ENCODE results near the gene GMEB1.
"Not testable (repeated sequence)": the region's sequence is repeated elsewhere in the genome, so short reads cannot be mapped to it uniquely, and the experiment has no call there.

Gene GMEB1

DNA sequence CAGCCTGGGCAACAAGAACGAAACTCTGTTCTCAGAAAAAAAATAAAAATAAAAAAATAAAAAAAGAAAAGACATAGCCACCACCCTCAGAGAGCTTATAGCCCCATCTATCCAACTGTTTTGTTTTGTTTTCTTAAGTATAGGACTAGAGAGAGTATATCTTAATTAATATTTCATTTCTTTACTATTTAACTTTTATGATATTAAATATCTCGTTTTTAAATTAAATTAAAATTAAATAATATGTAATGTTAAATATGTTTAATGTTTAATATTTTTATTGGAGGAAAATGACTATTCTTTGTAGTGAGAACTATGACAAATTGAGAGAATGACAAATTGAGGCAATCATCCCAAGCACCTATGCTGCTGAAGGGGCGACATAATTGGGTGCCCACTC is 35.0 kb downstream of the GMEB1 start:
- Histone ChIP-seq H3K36me3 (replicated peaks) (peaks cover 31% of the 10 kb centered on the region), H3K4me1 (no peaks in the 10 kb centered on the region), H3K9me3 (no peaks in the 10 kb centered on the region), H3K27me3 (ENCODE audit: low read depth) (no peaks in the 10 kb centered on the region), H3K4me3 (no peak overlapping the region)
- no peak for DNase-seq (ENCODE audit: low spot score in 2 of 2)
- in situ Hi-C loops (cut with MboI; ENCODE audit: low sequenced_read_pairs): no loop called here

DNA sequence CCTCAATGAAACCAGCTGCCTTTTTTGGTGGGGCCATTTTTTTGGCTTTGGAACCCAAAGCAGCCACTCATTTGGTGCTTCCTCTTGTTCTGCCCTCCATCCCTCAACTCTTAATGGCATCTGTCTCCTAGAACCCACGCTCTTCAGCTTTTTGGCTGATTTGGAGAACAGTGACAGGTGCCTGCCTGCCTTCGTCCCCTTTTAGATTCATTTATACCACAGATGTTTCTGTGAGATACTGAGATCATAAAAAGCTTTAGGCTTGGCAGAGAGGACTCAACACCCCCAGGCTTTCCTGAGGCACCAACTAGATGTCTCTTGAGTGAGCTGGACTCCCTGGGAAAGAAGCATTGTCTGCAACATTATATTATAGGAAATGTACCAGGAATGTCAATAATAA is 47.8 kb downstream of the GMEB1 start:
- in situ Hi-C loops (cut with MboI; ENCODE audit: low sequenced_read_pairs): no loop called here
- Histone ChIP-seq H3K27me3 (ENCODE audit: low read depth) (no peaks in the 10 kb centered on the region), H3K36me3 (replicated peaks) (peaks cover 11% of the 10 kb centered on the region), H3K4me3 (no peak overlapping the region), H3K9me3 (no peaks in the 10 kb centered on the region), H3K4me1 (no peaks in the 10 kb centered on the region)
- DNase-seq (ENCODE audit: low spot score in 2 of 2): no peak

- no peak for DNase-seq (ENCODE audit: low spot score in 2 of 2)
- Histone ChIP-seq H3K4me1 (no peaks in the 10 kb centered on the region), H3K4me3 (no peak overlapping the region), H3K27me3 (ENCODE audit: low read depth) (no peaks in the 10 kb centered on the region), H3K9me3 (no peaks in the 10 kb centered on the region), H3K36me3 (replicated peaks) (peaks cover 7% of the 10 kb centered on the region)
- in situ Hi-C loops (cut with MboI; ENCODE audit: low sequenced_read_pairs): no loop called here
Measured at GRCh38 chr1:28718166-28718565, 49.6 kb downstream of the GMEB1 start.

DNA sequence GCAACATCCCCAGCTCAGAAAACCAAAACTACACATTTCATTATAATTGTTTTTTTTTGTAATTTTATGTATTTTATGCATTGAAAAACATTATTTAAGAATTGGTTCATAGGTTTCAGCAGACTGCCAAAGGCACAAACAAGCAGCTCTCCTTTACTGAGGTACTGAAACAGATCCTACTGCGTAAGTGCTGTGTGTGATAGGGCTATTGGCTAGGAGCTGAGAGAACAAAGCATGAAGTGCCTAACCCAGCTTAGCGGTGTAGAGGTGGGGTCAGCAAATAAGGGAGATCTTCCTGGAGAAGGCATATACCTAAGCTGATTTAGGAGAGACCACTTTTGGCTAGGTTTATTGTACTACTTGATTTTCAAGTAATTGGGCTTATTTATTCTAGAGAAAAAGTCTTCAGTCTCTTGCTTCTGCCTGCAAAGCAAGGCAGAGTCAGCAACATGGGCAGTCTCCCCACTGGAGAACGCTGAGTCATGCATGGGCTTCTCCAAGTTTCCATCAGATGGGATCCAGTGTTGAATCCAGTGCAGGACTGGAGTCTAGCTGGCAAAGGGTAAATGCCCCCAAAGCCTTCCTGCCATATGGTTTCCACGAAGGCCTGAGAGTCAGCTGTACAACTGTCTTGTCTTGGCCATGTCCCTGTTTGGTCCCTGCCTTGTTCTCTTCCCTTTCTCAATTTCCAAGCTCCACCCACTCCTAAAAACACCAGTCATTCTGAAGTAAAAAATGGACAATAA is 50.2 kb downstream of the GMEB1 start:
- Histone ChIP-seq H3K4me3 (no peak overlapping the region), H3K4me1 (no peaks in the 10 kb centered on the region), H3K27me3 (ENCODE audit: low read depth) (no peaks in the 10 kb centered on the region), H3K9me3 (no peaks in the 10 kb centered on the region), H3K36me3 (replicated peaks) (peaks cover 7% of the 10 kb centered on the region)
- DNase-seq (ENCODE audit: low spot score in 2 of 2): no peak
- in situ Hi-C loops (cut with MboI; ENCODE audit: low sequenced_read_pairs): no loop called here

- H3K27me3 ChIP-seq (ENCODE audit: low read depth): no peaks in the 10 kb centered on the region
- DNase-seq (ENCODE audit: low spot score in 2 of 2): no peak
- in situ Hi-C loops (cut with MboI; ENCODE audit: low sequenced_read_pairs): no loop called here
- H3K36me3 ChIP-seq (replicated peaks): peaks cover 3% of the 10 kb centered on the region
- no peak overlapping the region for H3K4me3 ChIP-seq
- no peaks in the 10 kb centered on the region for H3K9me3 ChIP-seq
- H3K4me1 ChIP-seq: no peaks in the 10 kb centered on the region
Measured at GRCh38 chr1:28719332-28719619, 50.7 kb downstream of the GMEB1 start.

DNA sequence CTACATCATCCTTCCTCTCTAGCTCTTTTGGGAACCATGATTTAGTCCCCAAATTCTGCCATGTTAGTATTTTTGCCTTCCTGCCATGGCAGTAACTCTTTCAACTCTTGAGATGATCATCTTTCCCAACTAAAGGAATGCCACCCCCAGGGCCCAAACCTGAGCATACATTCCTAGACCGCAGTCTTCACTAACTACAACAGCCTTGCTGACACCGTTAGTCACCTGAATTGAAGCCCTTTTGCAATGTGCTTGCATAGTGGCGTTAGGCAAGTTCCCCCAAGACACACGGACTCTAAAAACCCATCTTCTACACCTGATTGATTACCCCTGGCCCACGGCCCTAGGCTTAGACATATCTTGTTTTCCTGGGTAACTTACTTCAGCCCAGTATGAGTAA is 51.8 kb downstream of the GMEB1 start:
- DNase-seq (ENCODE audit: low spot score in 2 of 2): no peak
- in situ Hi-C loops (cut with MboI; ENCODE audit: low sequenced_read_pairs): no loop called here
- Histone ChIP-seq H3K36me3 (replicated peaks) (no peaks in the 10 kb centered on the region), H3K4me1 (no peaks in the 10 kb centered on the region), H3K4me3 (no peak overlapping the region), H3K9me3 (no peaks in the 10 kb centered on the region), H3K27me3 (ENCODE audit: low read depth) (no peaks in the 10 kb centered on the region)

DNA sequence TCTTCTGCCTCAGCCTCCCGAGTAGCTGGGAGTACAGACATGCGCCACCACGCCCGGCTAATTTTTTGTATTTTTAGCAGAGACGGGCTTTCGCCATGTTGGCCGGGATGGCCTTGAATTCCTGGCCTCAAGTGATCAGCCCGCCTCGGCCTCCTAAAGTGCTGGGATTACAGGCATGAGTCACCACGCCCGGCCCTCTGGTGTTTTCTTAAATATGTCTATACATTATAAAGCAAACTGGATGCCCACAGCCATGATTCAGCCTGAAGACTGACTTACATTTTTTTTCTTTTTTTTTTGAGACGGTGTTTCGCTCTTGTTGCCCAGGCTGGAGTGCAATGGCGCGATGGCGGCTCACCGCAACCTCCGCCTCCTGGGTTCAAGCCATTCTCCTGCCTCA is 53.3 kb downstream of the GMEB1 start:
- H3K4me1 ChIP-seq; H3K36me3 ChIP-seq (replicated peaks); H3K9me3 ChIP-seq; in situ Hi-C loops (cut with MboI; ENCODE audit: low sequenced_read_pairs); DNase-seq (ENCODE audit: low spot score in 2 of 2); H3K4me3 ChIP-seq; H3K27me3 ChIP-seq (ENCODE audit: low read depth): not testable (repeated sequence)

DNA sequence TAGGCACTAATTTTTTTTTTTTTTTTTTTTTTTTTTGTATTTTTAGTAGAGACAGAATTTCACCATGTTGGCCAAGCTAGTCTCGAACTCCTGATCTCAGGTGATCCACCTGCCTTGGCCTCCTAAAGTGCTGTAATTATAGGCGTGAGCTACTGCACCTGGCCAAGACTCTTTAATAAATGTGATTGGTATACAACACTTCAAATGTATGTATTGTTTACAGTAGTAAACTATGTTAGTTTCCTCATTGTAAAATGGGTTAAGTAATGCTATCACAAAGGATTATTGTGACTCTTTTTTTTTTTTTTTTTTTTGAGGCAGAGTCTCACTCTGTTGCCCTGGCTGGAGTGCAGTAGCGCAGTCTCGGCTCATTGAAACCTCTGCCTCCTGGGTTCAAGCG is 56.8 kb downstream of the GMEB1 start:
- H3K4me1 ChIP-seq; H3K27me3 ChIP-seq (ENCODE audit: low read depth); H3K36me3 ChIP-seq (replicated peaks); H3K4me3 ChIP-seq; DNase-seq (ENCODE audit: low spot score in 2 of 2); H3K9me3 ChIP-seq; in situ Hi-C loops (cut with MboI; ENCODE audit: low sequenced_read_pairs): not testable (repeated sequence)

GRCh38 chr1:28735961-28736449 is 67.4 kb downstream of the GMEB1 start:
- peaks cover 38% of the 10 kb centered on the region for H3K36me3 ChIP-seq (replicated peaks)
- H3K4me3 ChIP-seq: peak overlapping the region; percentile 94
- in situ Hi-C loops (cut with MboI; ENCODE audit: low sequenced_read_pairs): no loop called here
- H3K27me3 ChIP-seq (ENCODE audit: low read depth): no peaks in the 10 kb centered on the region
- DNase-seq (ENCODE audit: low spot score in 2 of 2): no peak
- H3K4me1 ChIP-seq: peaks cover 28% of the 10 kb centered on the region
- no peaks in the 10 kb centered on the region for H3K9me3 ChIP-seq

DNA sequence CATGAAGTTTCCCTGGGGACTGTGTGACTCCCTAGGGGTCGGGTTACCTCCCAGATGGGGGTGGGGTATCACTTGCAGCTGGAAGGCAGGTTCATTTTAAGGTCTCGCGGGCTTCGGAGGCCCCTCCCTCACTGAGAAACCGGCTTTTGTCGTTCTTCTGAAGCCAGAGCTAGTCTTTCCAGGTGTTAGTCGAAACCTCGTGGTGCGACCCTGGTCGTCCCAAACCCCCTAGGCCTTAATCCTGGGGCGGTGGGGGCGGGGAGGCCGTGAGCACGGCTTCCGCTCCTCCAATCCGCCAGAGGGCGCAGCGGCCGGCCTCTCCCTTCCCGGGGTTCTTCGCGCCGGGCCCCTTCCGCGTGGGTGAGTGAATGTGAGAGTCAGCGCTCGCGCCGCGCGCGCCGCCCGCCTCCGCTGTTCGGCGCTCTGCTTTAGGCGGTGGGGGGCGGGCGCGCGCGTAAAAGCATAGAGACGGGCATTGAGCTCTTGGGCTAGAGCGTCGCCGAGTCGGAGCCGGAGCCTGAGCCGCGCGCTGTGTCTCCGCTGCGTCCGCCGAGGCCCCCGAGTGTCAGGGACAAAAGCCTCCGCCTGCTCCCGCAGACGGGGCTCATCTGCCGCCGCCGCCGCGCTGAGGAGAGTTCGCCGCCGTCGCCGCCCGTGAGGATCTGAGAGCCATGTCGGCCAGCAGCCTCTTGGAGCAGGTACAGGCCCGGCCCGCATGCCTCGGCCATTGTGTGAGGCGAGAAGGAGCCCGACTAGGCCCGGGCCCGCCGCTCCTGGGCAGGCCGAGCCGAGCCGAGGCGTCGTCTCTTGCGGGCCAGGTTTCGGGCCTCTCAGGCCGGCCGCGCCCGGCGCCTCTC is 68.1 kb downstream of the GMEB1 start, which contains the start of gene YTHDF2:
TSS of gene YTHDF2 (plus strand) at position 491 of the 857 bp plus-strand sequence. CDS start at position 672, 181 bp downstream.
- in situ Hi-C loops (cut with MboI; ENCODE audit: low sequenced_read_pairs): no loop called here
- no peaks in the 10 kb centered on the region for H3K27me3 ChIP-seq (ENCODE audit: low read depth)
- peaks cover 45% of the 10 kb centered on the region for H3K36me3 ChIP-seq (replicated peaks)

DNA sequence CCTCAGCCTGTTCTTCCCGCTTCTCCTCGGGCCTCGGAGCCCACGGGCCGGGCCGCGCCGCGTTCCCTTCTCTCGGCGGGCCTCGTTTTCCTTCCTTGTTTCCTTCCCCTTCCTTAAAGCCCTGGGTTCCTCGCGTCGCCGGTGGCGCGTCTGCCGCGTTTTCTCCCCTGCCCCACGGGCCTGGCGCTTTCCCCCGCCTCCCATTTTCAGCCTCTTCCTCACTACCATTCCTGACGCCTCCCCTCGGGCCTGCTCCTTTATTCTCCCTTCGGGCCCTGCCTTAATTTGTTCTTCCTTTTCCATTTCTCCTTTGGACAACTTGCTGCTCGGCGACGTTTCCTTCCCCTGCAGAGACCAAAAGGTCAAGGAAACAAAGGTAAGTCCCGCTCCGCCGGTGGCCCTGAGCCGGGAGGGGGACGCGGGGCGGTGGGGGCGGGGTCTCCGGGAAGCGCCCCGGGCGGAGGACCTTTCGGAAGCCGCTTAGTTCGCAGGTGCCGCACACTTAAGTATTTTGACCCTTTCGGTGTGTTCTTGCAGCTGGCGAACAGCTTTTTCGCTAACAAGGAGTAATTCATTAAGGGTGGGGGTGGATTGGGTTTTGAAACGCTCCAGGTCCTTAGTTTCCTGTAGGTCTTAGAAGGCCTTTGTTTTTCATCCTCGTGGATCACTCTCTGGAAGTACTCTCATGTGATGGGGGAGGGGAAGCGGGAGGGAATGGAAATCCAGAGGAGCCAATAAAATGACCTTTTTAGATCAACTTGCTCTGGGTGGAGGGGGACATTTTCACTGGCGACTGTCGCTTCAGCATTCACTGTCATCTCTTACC is 68.9 kb downstream of the GMEB1 start:
- Histone ChIP-seq H3K9me3 (no peaks in the 10 kb centered on the region), H3K36me3 (replicated peaks) (peaks cover 53% of the 10 kb centered on the region), H3K27me3 (ENCODE audit: low read depth) (no peaks in the 10 kb centered on the region), H3K4me3 (peak overlapping the region; percentile 94), H3K4me1 (peaks cover 28% of the 10 kb centered on the region)
- peak; percentile 72 to 80 for DNase-seq (ENCODE audit: low spot score in 2 of 2)
- in situ Hi-C loops (cut with MboI; ENCODE audit: low sequenced_read_pairs): no loop called here

More for the DNA sequence above, 68.1 kb downstream of the GMEB1 start, which contains the start of gene YTHDF2:
- H3K9me3 ChIP-seq: no peaks in the 10 kb centered on the region
- peak; percentile 95 to 98 for DNase-seq (ENCODE audit: low spot score in 2 of 2)
- peak within 1 kb of the TSS; percentile 94 for H3K4me3 ChIP-seq
- H3K4me1 ChIP-seq: peaks cover 28% of the 10 kb centered on the region

GRCh38 chr1:28740118-28740517 is 71.5 kb downstream of the GMEB1 start:
- H3K36me3 ChIP-seq (replicated peaks): peaks cover 78% of the 10 kb centered on the region
- H3K9me3 ChIP-seq: no peaks in the 10 kb centered on the region
- peaks cover 33% of the 10 kb centered on the region for H3K4me1 ChIP-seq
- in situ Hi-C loops (cut with MboI; ENCODE audit: low sequenced_read_pairs): no loop called here
- no peaks in the 10 kb centered on the region for H3K27me3 ChIP-seq (ENCODE audit: low read depth)
- no peak for DNase-seq (ENCODE audit: low spot score in 2 of 2)
- H3K4me3 ChIP-seq: no peak overlapping the region

DNA sequence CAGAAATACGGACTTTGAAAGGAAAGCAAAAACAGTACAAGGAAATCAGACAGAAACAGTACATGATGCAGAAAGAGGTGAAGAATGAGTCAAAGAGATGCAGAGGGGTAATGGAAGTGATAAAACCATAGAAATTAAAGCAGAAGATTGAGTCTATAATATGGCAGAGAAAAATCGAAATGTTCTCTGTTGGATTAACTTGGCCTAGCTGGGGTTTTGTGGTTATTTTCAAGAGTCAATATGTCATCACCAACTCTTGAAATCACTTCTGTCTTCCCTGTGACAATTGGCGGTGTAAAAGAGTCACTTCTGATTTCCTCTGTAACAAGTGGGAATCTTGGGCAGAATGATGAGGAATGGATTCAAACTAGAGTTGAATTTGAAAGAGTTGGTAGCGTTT is 75.6 kb downstream of the GMEB1 start:
- Histone ChIP-seq H3K4me3 (no peak overlapping the region), H3K36me3 (replicated peaks) (peaks cover 84% of the 10 kb centered on the region), H3K9me3 (no peaks in the 10 kb centered on the region), H3K4me1 (peaks cover 17% of the 10 kb centered on the region), H3K27me3 (ENCODE audit: low read depth) (no peaks in the 10 kb centered on the region)
- in situ Hi-C loops (cut with MboI; ENCODE audit: low sequenced_read_pairs): no loop called here
- DNase-seq (ENCODE audit: low spot score in 2 of 2): no peak
